Stimulated activated CD4-positive, alpha-beta T cell treated with anti-CD3 and anti-CD28 coated beads, TNF-alpha, amount 100 ng/mL, for 1 hour (primary cell): ENCODE measurements around the gene GAPDHS.

Experiments used
- DNase-seq, 3 donors: peaks; one replicate each; pipeline ENCODE4 v3.0.0-alpha.2; 2020; ENCODE audit warnings: low read depth in 3 of 3, low spot score in 1 of 3

The GAPDHS gene

GRCh38 chr19:35585848-35586247 is 52.6 kb downstream of the GAPDHS start, which contains the start of gene PMIS2:
Gene PMIS2, plus strand, starts transcription at chr19:35586173. Its CDS starts 87 bp downstream, at chr19:35586260.
- DNase-seq, result no peak

GRCh38 chr19:35587321-35587720 is 54.1 kb downstream of the GAPDHS start:
- DNase-seq, result no peak

GRCh38 chr19:35590875-35591274 is 57.6 kb downstream of the GAPDHS start:
- no peak for DNase-seq

- no peak for DNase-seq
These were observed 59.0 kb downstream of the GAPDHS start for GRCh38 chr19:35592226-35592625.
